ENCODE measurements around the gene SVIL.
A peak's percentile ranks its signal among the peaks of the same experiment; 100 is the strongest.
"Not testable (repeated sequence)": the region's sequence is repeated elsewhere in the genome, so short reads cannot be mapped to it uniquely, and the experiment has no call there.

The SVIL gene

DNA sequence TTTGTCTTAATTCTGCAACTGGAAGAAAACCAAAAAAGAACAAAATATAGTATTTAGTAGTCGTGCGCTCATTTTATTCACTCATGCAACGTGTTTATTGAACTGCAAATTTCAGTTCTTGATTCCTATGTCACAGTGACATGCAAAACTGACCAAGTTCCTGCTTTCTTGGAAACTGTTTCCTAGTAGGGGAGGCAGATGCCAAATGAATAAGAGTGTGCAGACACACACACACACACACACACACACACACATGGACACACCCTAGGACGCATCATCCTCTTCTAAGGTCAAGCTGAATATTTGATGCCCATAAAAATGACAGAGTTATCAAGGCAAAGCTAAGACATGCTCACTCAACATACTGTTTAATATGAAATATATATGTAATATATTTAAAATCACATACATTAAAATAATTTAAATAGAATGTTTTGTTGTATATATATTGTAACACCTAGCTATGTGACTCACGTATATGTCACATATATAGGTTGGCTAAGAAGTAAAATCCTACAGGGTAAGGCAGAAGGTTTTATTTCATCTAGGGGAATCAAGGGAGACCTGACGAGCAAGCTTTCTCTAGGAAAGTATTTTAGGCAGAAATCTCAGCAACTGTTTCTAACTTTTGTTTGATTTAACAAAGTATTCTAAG is 79.6 kb downstream of the SVIL start:
- no peak for DNase-seq (ENCODE audit: low spot score)
- TF ChIP-seq, protein P1, sequence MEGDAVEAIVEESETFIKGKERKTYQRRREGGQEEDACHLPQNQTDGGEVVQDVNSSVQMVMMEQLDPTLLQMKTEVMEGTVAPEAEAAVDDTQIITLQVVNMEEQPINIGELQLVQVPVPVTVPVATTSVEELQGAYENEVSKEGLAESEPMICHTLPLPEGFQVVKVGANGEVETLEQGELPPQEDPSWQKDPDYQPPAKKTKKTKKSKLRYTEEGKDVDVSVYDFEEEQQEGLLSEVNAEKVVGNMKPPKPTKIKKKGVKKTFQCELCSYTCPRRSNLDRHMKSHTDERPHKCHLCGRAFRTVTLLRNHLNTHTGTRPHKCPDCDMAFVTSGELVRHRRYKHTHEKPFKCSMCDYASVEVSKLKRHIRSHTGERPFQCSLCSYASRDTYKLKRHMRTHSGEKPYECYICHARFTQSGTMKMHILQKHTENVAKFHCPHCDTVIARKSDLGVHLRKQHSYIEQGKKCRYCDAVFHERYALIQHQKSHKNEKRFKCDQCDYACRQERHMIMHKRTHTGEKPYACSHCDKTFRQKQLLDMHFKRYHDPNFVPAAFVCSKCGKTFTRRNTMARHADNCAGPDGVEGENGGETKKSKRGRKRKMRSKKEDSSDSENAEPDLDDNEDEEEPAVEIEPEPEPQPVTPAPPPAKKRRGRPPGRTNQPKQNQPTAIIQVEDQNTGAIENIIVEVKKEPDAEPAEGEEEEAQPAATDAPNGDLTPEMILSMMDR (IDR thresholded peaks at IDR 0.05), result no peak
- peak overlapping the region in 1 of 2 donors; percentile 78 for H3K27ac ChIP-seq
- H3K4me3 ChIP-seq, result no peak overlapping the region

DNA sequence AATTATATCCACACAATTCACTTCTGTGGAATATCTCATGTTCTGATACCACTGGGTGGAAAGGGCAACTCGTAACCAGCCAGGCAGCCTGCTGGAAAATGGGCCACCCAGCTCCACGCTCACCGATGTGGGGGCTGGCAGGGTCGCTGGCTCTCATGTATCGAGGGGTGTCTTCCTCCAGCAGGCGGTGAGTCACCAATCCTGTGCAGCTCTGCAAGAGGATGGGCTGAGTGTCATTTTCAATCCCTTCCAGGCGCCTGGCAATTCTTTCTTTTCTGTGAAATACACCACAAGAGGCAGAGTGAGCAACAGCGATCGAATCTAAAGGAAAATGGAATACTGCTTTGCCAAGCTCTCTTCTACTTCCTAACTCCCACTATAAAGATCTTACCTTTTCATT is 80.1 kb downstream of the SVIL start:
- DNase-seq (ENCODE audit: low spot score), result no peak
- Histone ChIP-seq H3K27ac (no peak overlapping the region), H3K4me3 (no peak overlapping the region)
- TF ChIP-seq, protein P1 (IDR thresholded peaks at IDR 0.05), result no peak

DNA sequence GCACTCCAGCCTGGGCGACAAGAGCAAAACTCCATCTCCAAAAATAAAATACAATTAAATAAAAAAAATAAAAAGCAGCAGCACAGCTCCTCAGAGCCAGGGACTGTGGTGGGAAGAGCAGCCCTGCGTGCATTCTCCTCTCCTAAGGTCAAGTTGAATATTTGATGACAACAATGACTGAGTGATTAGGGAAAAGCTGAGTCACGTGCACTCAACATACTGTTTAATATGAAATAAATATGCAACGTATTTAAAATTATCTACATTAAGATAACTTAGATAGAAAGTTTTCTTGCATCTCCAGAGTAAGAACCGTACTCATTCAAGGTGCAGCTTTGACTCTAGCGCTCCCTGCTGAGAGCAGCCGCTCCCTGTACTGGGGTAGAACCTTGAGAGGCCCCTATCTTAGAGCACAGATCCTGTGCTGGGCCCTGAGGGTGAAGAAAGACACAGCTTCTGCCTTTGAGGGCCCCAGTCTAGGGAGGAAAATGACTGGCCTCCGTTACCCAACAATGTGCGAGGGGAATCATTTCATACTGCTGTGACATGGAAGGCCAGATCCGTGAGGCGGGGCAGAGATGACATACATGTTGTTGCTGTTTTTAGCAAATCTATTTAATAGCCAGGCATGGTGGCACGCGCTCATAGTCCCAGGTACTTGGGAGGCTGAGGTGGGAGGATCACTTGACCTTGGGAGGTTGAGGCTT is 81.1 kb downstream of the SVIL start:
- DNase-seq (ENCODE audit: low spot score), result no peak
- TF ChIP-seq, protein P1 (IDR thresholded peaks at IDR 0.05), result no peak
- H3K4me3 ChIP-seq, result no peak overlapping the region
- no peak overlapping the region for H3K27ac ChIP-seq

DNA sequence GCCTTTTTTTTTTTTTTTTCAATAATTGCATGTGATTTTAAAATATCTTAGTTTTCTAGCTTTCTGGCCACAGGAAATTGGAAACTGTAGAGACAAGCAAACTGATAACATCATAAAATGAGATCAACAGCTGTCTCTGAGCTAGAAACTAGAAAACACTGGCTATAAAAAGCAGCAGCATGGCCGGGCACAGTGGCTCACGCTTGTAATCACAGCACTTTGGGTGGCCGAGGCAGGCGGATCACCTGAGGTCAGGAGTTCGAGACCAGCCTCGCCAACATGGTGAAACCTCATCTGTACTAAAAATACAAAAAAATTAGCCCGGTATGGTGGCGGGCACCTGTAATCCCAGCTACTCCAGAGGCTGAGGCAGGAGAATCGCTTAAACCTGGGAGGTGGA is 81.7 kb downstream of the SVIL start:
- not testable (repeated sequence) for H3K4me3 ChIP-seq; DNase-seq (ENCODE audit: low spot score); H3K27ac ChIP-seq

DNA sequence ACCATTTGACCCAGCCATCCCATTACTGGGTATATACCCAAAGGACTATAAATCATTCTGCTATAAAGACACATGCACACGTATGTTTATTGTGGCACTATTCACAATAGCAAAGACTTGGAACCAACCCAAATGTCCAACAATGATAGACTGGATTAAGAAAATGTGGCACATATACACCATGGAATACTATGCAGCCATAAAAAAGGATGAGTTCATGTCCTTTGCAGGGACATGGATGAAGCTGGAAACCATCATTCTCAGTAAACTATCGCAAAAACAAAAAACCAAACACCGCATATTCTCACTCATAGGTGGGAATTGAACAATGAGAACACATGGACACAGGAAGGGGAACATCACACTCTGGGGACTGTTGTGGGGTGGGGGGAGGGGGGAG is 85.3 kb downstream of the SVIL start:
- H3K27ac ChIP-seq, result not testable (repeated sequence)

DNA sequence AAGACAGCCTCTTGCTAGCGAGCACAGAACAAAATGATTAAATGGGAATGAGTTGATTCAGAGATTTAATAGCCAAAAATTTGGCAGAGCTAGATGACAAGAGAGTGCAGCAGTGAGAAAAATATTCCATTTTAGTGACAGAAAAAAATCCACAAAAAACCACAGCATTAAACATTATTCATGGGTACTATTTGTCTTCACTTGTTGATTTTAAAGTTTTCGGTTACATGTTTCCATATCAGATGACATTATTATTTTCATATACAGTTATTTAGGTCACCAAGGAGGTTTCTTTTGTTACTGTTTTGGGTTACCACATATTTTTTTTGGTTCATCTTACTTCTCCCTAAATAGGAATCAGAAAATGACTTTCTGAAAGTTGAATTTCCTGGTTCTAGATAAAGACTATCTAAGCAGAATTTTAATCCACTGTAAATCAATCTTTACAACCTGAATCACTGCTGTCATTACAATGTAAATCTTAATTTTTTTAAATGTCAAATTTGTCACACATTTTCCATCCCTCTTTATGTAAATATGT is 87.9 kb downstream of the SVIL start:
- TF ChIP-seq, protein P1 (IDR thresholded peaks at IDR 0.05), result no peak
- no peak for DNase-seq (ENCODE audit: low spot score)
- peak overlapping the region in 1 of 2 donors; percentile 34 for H3K27ac ChIP-seq
- H3K4me3 ChIP-seq, result no peak overlapping the region

More for the DNA sequence above, 85.3 kb downstream of the SVIL start:
- not testable (repeated sequence) for H3K4me3 ChIP-seq; DNase-seq (ENCODE audit: low spot score)

DNA sequence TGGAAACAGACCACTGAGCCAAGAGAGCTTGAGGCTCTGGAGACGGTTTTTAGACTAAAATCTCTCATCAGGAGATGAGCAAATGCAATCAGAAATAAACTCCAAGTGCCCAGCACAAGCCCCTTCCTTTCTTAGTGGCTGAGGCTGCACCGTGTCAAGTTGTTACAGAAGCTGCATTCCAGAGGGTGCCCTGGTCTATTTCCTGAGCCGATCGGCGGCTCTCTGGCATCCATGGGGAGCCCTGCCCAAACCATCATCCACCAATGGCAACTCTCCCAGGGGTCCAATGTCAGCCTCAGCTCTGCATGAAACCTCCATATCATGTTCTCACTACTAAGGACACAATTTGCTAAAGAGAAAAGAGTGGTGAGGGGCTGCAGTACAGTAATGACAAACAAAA is 89.6 kb downstream of the SVIL start:
- Histone ChIP-seq H3K27ac (no peak overlapping the region), H3K4me3 (no peak overlapping the region)

More for the DNA sequence above, 89.6 kb downstream of the SVIL start:
- TF ChIP-seq, protein P1 (IDR thresholded peaks at IDR 0.05), result no peak
- no peak for DNase-seq (ENCODE audit: low spot score)

All from coronary artery (tissue), 2 donors.